Smooth muscle cell (in vitro differentiated cells): Measurements from ENCODE around the gene CFAP61. TPM values are rescaled to one million over a fixed set of nuclear protein-coding genes. Genes with fewer than 3 reads are reported as not detected.

Experiments
- DNase-seq: peaks from one replicate; lab custom pipeline; 2025; ENCODE audit not compliant: unreplicated experiment; lab: John Stamatoyannopoulos, UW
- H2AFZ ChIP-seq: fragments of 200-600 bp; sonication (generic); 2 replicates; pipeline ENCODE4 v1.6.0; 2016; ENCODE audit warnings: antibody characterized with exemption, low read depth, mild to moderate bottlenecking
- H3F3A ChIP-seq: fragments of 200-600 bp; sonication (generic); 2 replicates; pipeline ENCODE4 v1.6.0; 2017; ENCODE audit warnings: antibody characterized with exemption, low read depth
- H3K27ac ChIP-seq: fragments of 200-600 bp; sonication (generic); 2 replicates; pipeline ENCODE4 v1.5.1; 2016; ENCODE audit warnings: low read depth, mild to moderate bottlenecking
- H3K27me3 ChIP-seq: fragments of 200-600 bp; sonication (generic); 2 replicates; pipeline ENCODE4 v1.6.1; 2016; ENCODE audit warnings: low read depth, mild to moderate bottlenecking
- H3K36me3 ChIP-seq: fragments of 200-600 bp; sonication (generic); 2 replicates; pipeline ENCODE4 v1.5.1; 2016; ENCODE audit warnings: low read depth
- H3K4me1 ChIP-seq: fragments of 200-600 bp; sonication (generic); 2 replicates; pipeline ENCODE4 v1.5.1; 2016; ENCODE audit warnings: low read depth
- H3K4me2 ChIP-seq: fragments of 200-600 bp; sonication (generic); 2 replicates; pipeline ENCODE4 v1.6.0; 2016; ENCODE audit warnings: mild to moderate bottlenecking
- H3K4me3 ChIP-seq: fragments of 200-600 bp; sonication (generic); 2 replicates; pipeline ENCODE4 v1.5.1; 2016; ENCODE audit warnings: mild to moderate bottlenecking
- H3K79me2 ChIP-seq: fragments of 200-600 bp; sonication (generic); 2 replicates; pipeline ENCODE4 v1.6.0; 2016; ENCODE audit warnings: low read depth, mild to moderate bottlenecking
- H3K9ac ChIP-seq: fragments of 200-600 bp; sonication (generic); 2 replicates; pipeline ENCODE4 v1.6.0; 2016; ENCODE audit warnings: low read depth
- H3K9me3 ChIP-seq: fragments of 200-600 bp; sonication (generic); replicated peaks from 2 replicates; pipeline ENCODE4 v1.5.1; 2016; ENCODE audit warnings: low read depth
- H4K20me1 ChIP-seq: fragments of 200-600 bp; sonication (generic); 2 replicates; pipeline ENCODE4 v1.6.0; 2016; ENCODE audit warnings: low read depth
- CTCF ChIP-seq: fragments of 200-600 bp; sonication (generic); IDR thresholded peaks from 2 replicates; pipeline ENCODE4 v1.5.1; 2017; ENCODE audit warnings: borderline replicate concordance, mild to moderate bottlenecking, antibody characterized with exemption; ENCODE audit not compliant: insufficient read depth, poor library complexity, severe bottlenecking
- WGBS: methylation state at CpG from one replicate; pipeline ENCODE4 v1.1.7; 2016; ENCODE audit warnings: low lambda C conversion rate; 5-methylcytosine and 5-hydroxymethylcytosine counted together
- polyA plus RNA-seq: library from polyadenylated mRNA; unstranded; fragments of >200 nt; fragmentation: Nextera tagmentation; extraction: Ambion mirVana; gene quantifications from 2 replicates; pipeline ENCODE4 v1.2.1, GENCODE V29; 2016
- total RNA-seq: library from RNA; depleted of rRNA; stranded (reverse); fragments of >200 nt; gene quantifications from 2 replicates; pipeline ENCODE4 v1.2.3, GENCODE V29; 2014

The CFAP61 gene
- total and polyA plus RNA-seq, 2 experiments from 2014 or later = not detected

- no peak for DNase-seq
Observed at GRCh38 chr20:20150241-20150640, 97.9 kb downstream of the CFAP61 start.

GRCh38 chr20:20160520-20160919, 108.2 kb downstream of the CFAP61 start:
- no peaks in the 10 kb centered on the region for H3K4me1 ChIP-seq
- WGBS = 73% methylated on average over 2 of the region's 2 CpGs
- no peak for DNase-seq
- peaks cover 10% of the 10 kb centered on the region for H3K27me3 ChIP-seq
- no peak overlapping the region for H3K4me2 ChIP-seq
- H3K9me3 ChIP-seq = no peaks in the 10 kb centered on the region
- H3K36me3 ChIP-seq = no peaks in the 10 kb centered on the region
- H3K9ac ChIP-seq = no peak overlapping the region
- H3K4me3 ChIP-seq = no peak overlapping the region
- no peak overlapping the region for H3K27ac ChIP-seq
- TF ChIP-seq CTCF = no peak
- no peak overlapping the region for H2AFZ ChIP-seq
- no peaks in the 10 kb centered on the region for H3K79me2 ChIP-seq
- no peaks in the 10 kb centered on the region for H3F3A ChIP-seq
- H4K20me1 ChIP-seq = no peaks in the 10 kb centered on the region

More at GRCh38 chr20:20150241-20150640, 97.9 kb downstream of the CFAP61 start:
- no peaks in the 10 kb centered on the region for H3F3A ChIP-seq
- H3K27me3 ChIP-seq = peaks cover 12% of the 10 kb centered on the region
- H4K20me1 ChIP-seq = no peaks in the 10 kb centered on the region
- H3K36me3 ChIP-seq = no peaks in the 10 kb centered on the region
- H3K9ac ChIP-seq = no peak overlapping the region
- no peaks in the 10 kb centered on the region for H3K9me3 ChIP-seq
- WGBS = 75% methylated on average over 2 of the region's 2 CpGs
- H3K4me1 ChIP-seq = no peaks in the 10 kb centered on the region
- TF ChIP-seq CTCF = no peak
- H2AFZ ChIP-seq = no peak overlapping the region
- no peak overlapping the region for H3K4me3 ChIP-seq
- no peak overlapping the region for H3K27ac ChIP-seq
- no peaks in the 10 kb centered on the region for H3K79me2 ChIP-seq
- H3K4me2 ChIP-seq = no peak overlapping the region

- Histone ChIP-seq H3K4me3 (no peak overlapping the region), H3K9ac (no peak overlapping the region), H3K27ac (no peak overlapping the region), H4K20me1 (no peaks in the 10 kb centered on the region), H3K79me2 (no peaks in the 10 kb centered on the region), H3K4me2 (no peak overlapping the region), H2AFZ (no peak overlapping the region), H3K36me3 (no peaks in the 10 kb centered on the region), H3K27me3 (peaks cover 10% of the 10 kb centered on the region), H3K4me1 (no peaks in the 10 kb centered on the region), H3K9me3 (no peaks in the 10 kb centered on the region), H3F3A (no peaks in the 10 kb centered on the region)
- no peak for DNase-seq
- no peak for TF ChIP-seq CTCF
- WGBS = 53% methylated on average over 4 of the region's 4 CpGs
Observed at GRCh38 chr20:20161611-20162010, 109.3 kb downstream of the CFAP61 start.

GRCh38 chr20:20167698-20168097, 115.4 kb downstream of the CFAP61 start:
- Histone ChIP-seq H3K9ac (no peak overlapping the region), H3K9me3 (no peaks in the 10 kb centered on the region), H3K27me3 (no peaks in the 10 kb centered on the region), H3K4me1 (no peaks in the 10 kb centered on the region), H3K36me3 (no peaks in the 10 kb centered on the region), H3K4me2 (no peak overlapping the region), H3K27ac (no peak overlapping the region), H3K4me3 (no peak overlapping the region), H2AFZ (no peak overlapping the region), H4K20me1 (no peaks in the 10 kb centered on the region), H3K79me2 (no peaks in the 10 kb centered on the region), H3F3A (no peaks in the 10 kb centered on the region)
- no peak for DNase-seq
- no peak for TF ChIP-seq CTCF
- WGBS = 78% methylated on average over 3 of the region's 3 CpGs
